H1 (cell line): ENCODE measurements around the gene ROS1. TPM values are rescaled to one million over a fixed set of nuclear protein-coding genes. Genes with fewer than 3 reads are reported as not detected.

Experiments
- CTCF ChIA-PET: fragments of 300-600 bp; sonication (Branson Sonifier 250); formaldehyde crosslinking; loops from one replicate; lab custom pipeline; 2021; ENCODE audit not compliant: partially characterized antibody; lab: Charles Lee
- POLR2A ChIA-PET: fragments of 300-600 bp; sonication (Branson Sonifier 250); formaldehyde crosslinking; loops from one replicate; lab custom pipeline; 2021; ENCODE audit warnings: inconsistent platforms; ENCODE audit not compliant: partially characterized antibody; lab: Charles Lee
- DNase-seq, 2 experiments: peaks; one replicate each; pipeline versions ENCODE4 v3.0.0 to v3.0.0-alpha.2; 2010 to 2022; ENCODE audit warnings: low spot score in 2 of 2, low read depth in 1 of 2, mixed read lengths in 1 of 2
- FAIRE-seq: peaks from 2 replicates; lab custom pipeline; 2011; peaks lifted over from hg19 to GRCh38; lab: Jason Lieb, UNC
- H2AFZ ChIP-seq: 2 replicates; pipeline ENCODE4 v1.8.1; 2012; ENCODE audit warnings: low read length, inconsistent platforms
- H2AK5ac ChIP-seq: 2 replicates; pipeline ENCODE4 v1.6.1; 2013; ENCODE audit warnings: low read depth, low read length
- H2BK120ac ChIP-seq: replicated peaks from 2 replicates; pipeline ENCODE3; 2013; ENCODE audit warnings: low read depth, low read length, inconsistent platforms
- H2BK12ac ChIP-seq: 2 replicates; pipeline ENCODE4 v1.6.1; 2013; ENCODE audit warnings: low read depth, low read length
- H2BK15ac ChIP-seq: 2 replicates; pipeline ENCODE4 v1.6.1; 2013; ENCODE audit warnings: low read length
- H2BK20ac ChIP-seq: 2 replicates; pipeline ENCODE4 v1.6.1; 2013; ENCODE audit warnings: low read length
- H2BK5ac ChIP-seq: 2 replicates; pipeline ENCODE4 v1.6.1; 2013; ENCODE audit warnings: low read depth, low read length
- H3K14ac ChIP-seq: 2 replicates; pipeline ENCODE4 v1.6.1; 2013; ENCODE audit warnings: inconsistent platforms; ENCODE audit not compliant: insufficient read length
- H3K18ac ChIP-seq: 2 replicates; pipeline ENCODE4 v1.6.1; 2013; ENCODE audit warnings: low read length; ENCODE audit errors: extremely low read depth
- H3K23ac ChIP-seq: 2 replicates; pipeline ENCODE4 v1.6.1; 2013; ENCODE audit warnings: inconsistent platforms; ENCODE audit not compliant: insufficient read length
- H3K23me2 ChIP-seq: 2 replicates; pipeline ENCODE4 v1.6.1; 2013; ENCODE audit warnings: low read depth, low read length
- H3K27ac ChIP-seq: 2 replicates; pipeline ENCODE4 v1.6.1; 2011; ENCODE audit warnings: low read depth, low read length, inconsistent platforms
- H3K27me3 ChIP-seq, 4 experiments: replicated peaks in 1 of 4; 1 replicate in 1 of 4; 2 replicates in 3 of 4; pipeline versions ENCODE4 v1.6.1 to v1.8.1; 2011 to 2013; ENCODE audit warnings: low read length in 3 of 4, mild to moderate bottlenecking in 3 of 4, inconsistent platforms in 2 of 4, mixed read lengths in 2 of 4, moderate library complexity in 1 of 4; ENCODE audit not compliant: control insufficient read depth in 3 of 4, insufficient read depth in 3 of 4; ENCODE audit errors: extremely low read depth in 1 of 4
- H3K36me3 ChIP-seq, 4 experiments: 2 replicates each; pipeline versions ENCODE4 v1.6.1 to v1.8.1; 2011 to 2013; ENCODE audit warnings: mild to moderate bottlenecking in 4 of 4, low read length in 3 of 4, moderate library complexity in 2 of 4, control low read depth in 1 of 4, inconsistent platforms in 1 of 4; ENCODE audit not compliant: insufficient read depth in 4 of 4, control insufficient read depth in 2 of 4
- H3K4ac ChIP-seq: replicated peaks from 2 replicates; pipeline ENCODE3; 2013; ENCODE audit warnings: low read length, low read depth, mixed read lengths, inconsistent platforms; ENCODE audit not compliant: insufficient read length
- H3K4me1 ChIP-seq, 4 experiments: replicated peaks in 1 of 4; 1 replicate in 1 of 4; 2 replicates in 3 of 4; pipeline versions ENCODE4 v1.6.1 to v1.8.1; 2011 to 2013; ENCODE audit warnings: low read length in 3 of 4, inconsistent platforms in 2 of 4, mixed read lengths in 1 of 4; ENCODE audit not compliant: insufficient read depth in 4 of 4, control insufficient read depth in 3 of 4
- H3K4me2 ChIP-seq, 2 experiments: 2 replicates each; pipeline versions ENCODE4 v1.6.1 to v1.8.1; 2011 to 2013; ENCODE audit warnings: low read depth in 2 of 2, low read length in 2 of 2, control low read depth in 1 of 2, inconsistent platforms in 1 of 2, mild to moderate bottlenecking in 1 of 2; ENCODE audit not compliant: insufficient read depth in 1 of 2
- H3K4me3 ChIP-seq, 4 experiments: fragments of 200-600, 300-600 bp in 1 of 4; sonication (generic), shearing (Covaris generic), sonication (Bioruptor Twin) in 1 of 4; 2 replicates each; pipeline versions ENCODE4 v1.5.1 to v1.8.1; 2011 to 2016; ENCODE audit warnings: low read length in 4 of 4, low read depth in 3 of 4, control low read depth in 2 of 4, inconsistent platforms in 2 of 4, mild to moderate bottlenecking in 2 of 4, mixed read lengths in 1 of 4, moderate library complexity in 1 of 4; ENCODE audit not compliant: insufficient read depth in 2 of 4; ENCODE audit errors: extremely low read depth in 1 of 4
- H3K56ac ChIP-seq: replicated peaks from 2 replicates; pipeline ENCODE3; 2013; ENCODE audit warnings: low read depth, mild to moderate bottlenecking, mixed read lengths, low read length, inconsistent platforms; ENCODE audit not compliant: insufficient read length
- H3K79me1 ChIP-seq: 2 replicates; pipeline ENCODE4 v1.6.1; 2013; ENCODE audit warnings: low read depth, low read length, control low read depth
- H3K79me2 ChIP-seq, 2 experiments: 2 replicates each; pipeline versions ENCODE4 v1.6.1 to v1.8.1; 2012 to 2013; ENCODE audit warnings: low read length in 2 of 2, mild to moderate bottlenecking in 2 of 2, inconsistent platforms in 1 of 2; ENCODE audit not compliant: insufficient read depth in 2 of 2, control insufficient read depth in 1 of 2
- H3K9ac ChIP-seq, 4 experiments: replicated peaks in 1 of 4; 1 replicate in 1 of 4; 2 replicates in 3 of 4; pipeline versions ENCODE4 v1.6.1 to v1.8.1; 2011 to 2013; ENCODE audit warnings: low read depth in 3 of 4, low read length in 3 of 4, control low read depth in 2 of 4, mild to moderate bottlenecking in 2 of 4, moderate library complexity in 2 of 4, inconsistent platforms in 1 of 4; ENCODE audit errors: extremely low read depth in 1 of 4
- H3K9me3 ChIP-seq, 2 experiments: 2 replicates each; pipeline versions ENCODE4 v1.6.1 to v1.8.1; 2012 to 2013; ENCODE audit warnings: mild to moderate bottlenecking in 2 of 2, moderate library complexity in 2 of 2, control low read depth in 1 of 2, inconsistent platforms in 1 of 2, low read depth in 1 of 2, low read length in 1 of 2, mixed read lengths in 1 of 2; ENCODE audit not compliant: insufficient read depth in 2 of 2
- H4K20me1 ChIP-seq, 2 experiments: replicated peaks in 1 of 2; 2 replicates each; pipeline versions ENCODE3 to v1.8.1; 2011 to 2013; ENCODE audit warnings: inconsistent platforms in 2 of 2, low read length in 2 of 2, mild to moderate bottlenecking in 1 of 2; ENCODE audit not compliant: insufficient read depth in 2 of 2, control insufficient read depth in 1 of 2
- H4K5ac ChIP-seq: 2 replicates; pipeline ENCODE4 v1.6.1; 2013; ENCODE audit warnings: low read length, low read depth, mixed read lengths, inconsistent platforms; ENCODE audit not compliant: insufficient read length
- H4K8ac ChIP-seq: 2 replicates; pipeline ENCODE4 v1.8.0; 2013; ENCODE audit warnings: mild to moderate bottlenecking, moderate library complexity, low read length, inconsistent platforms; ENCODE audit not compliant: insufficient read depth; ENCODE audit errors: extremely low read depth
- H4K91ac ChIP-seq: replicated peaks from 2 replicates; pipeline ENCODE3; 2013; ENCODE audit warnings: low read length, mixed read lengths, inconsistent platforms; ENCODE audit not compliant: insufficient read length
- CBX5 ChIP-seq: fragments of 300-800, 300-1000 bp; sonication (generic); IDR thresholded peaks from 2 replicates; pipeline ENCODE4 v1.7.1; 2016; ENCODE audit warnings: antibody characterized with exemption, low read length, low read depth
- CHD1 ChIP-seq: IDR thresholded peaks from 2 replicates; pipeline ENCODE4 v1.6.1; 2012; ENCODE audit warnings: low read depth, low read length, improper control_type of control experiment
- EZH2 ChIP-seq: fragments of 200-600 bp; sonication (generic); IDR thresholded peaks from 2 replicates; pipeline ENCODE4 v1.7.1; 2012; ENCODE audit warnings: low read depth, mild to moderate bottlenecking, moderate library complexity, low read length, inconsistent platforms; ENCODE audit not compliant: severe bottlenecking
- RBBP5 ChIP-seq: IDR thresholded peaks from 2 replicates; pipeline ENCODE4 v1.7.1; 2012; ENCODE audit warnings: low read depth, mild to moderate bottlenecking, inconsistent platforms, low read length, moderate library complexity, borderline replicate concordance
- TAF7 ChIP-seq: optimal IDR thresholded peaks from 2 replicates; pipeline ENCODE3; 2011; ENCODE audit warnings: low read depth, mild to moderate bottlenecking, inconsistent platforms, low read length, moderate library complexity, borderline replicate concordance
- YY1 ChIP-seq: IDR thresholded peaks from 2 replicates; pipeline ENCODE4 v1.6.1; 2011; ENCODE audit warnings: low read depth, mild to moderate bottlenecking, low read length
- WGBS, 2 experiments: shearing (Covaris generic) in 1 of 2; methylation state at CpG; one replicate each; pipeline versions ENCODE4 v1.1.6 to v1.1.7; 2013 to 2015; ENCODE audit warnings: low lambda C conversion rate in 2 of 2, mixed read lengths in 2 of 2, inconsistent platforms in 1 of 2, low coverage in 1 of 2, missing lambda C conversion rate in 1 of 2; ENCODE audit not compliant: insufficient replicate concordance in 2 of 2, insufficient coverage in 1 of 2, insufficient read length in 1 of 2; ENCODE audit errors: extremely low coverage in 1 of 2, missing lambda C conversion rate in 1 of 2; 5-methylcytosine and 5-hydroxymethylcytosine counted together
- polyA plus RNA-seq, 7 experiments: library from polyadenylated mRNA; depleted of rRNA in 3 of 7; stranded (reverse) in 5 of 7; unstranded in 2 of 7; fragments of >200 nt in 5 of 7; fragments of 200-250 nt in 2 of 7; gene quantifications; 1 replicate in 5 of 7; 2 replicates in 1 of 7; 4 replicates in 1 of 7; pipeline versions ENCODE4 v1.2.1 to v1.2.3, GENCODE V29; 2011 to 2013; ENCODE audit warnings: missing spikeins in 2 of 7, mixed read lengths in 2 of 7
- total RNA-seq: library from RNA; stranded (reverse); fragmentation: NEBNext Ultra II Directional; extraction: Animal tissue kit (Norgen Biotek cat#: 25700); gene quantifications from 2 replicates; pipeline ENCODE4 v1.2.1, GENCODE V29; 2021

The ROS1 gene
- total and polyA plus RNA-seq, 2 of the 8 experiments (the other 6 are each of a cell fraction or from before 2014, with no cell fraction given) = not detected

GRCh38 chr6:117345292-117345610 lies 80.5 kb downstream of the ROS1 start:
- no peaks in the 10 kb centered on the region for H3K79me2 ChIP-seq
- H3K4ac ChIP-seq = no peak overlapping the region
- H3K14ac ChIP-seq = no peak overlapping the region
- no peak overlapping the region for H4K5ac ChIP-seq
- H3K27me3 ChIP-seq = no peaks in the 10 kb centered on the region
- no peaks in the 10 kb centered on the region for H3K9me3 ChIP-seq
- H2AFZ ChIP-seq = no peak overlapping the region
- ChIA-PET POLR2A (no interaction called here), CTCF (interaction anchor here (0.8 to 1.0 kb wide), 4 partner anchors 8 to 316 kb away, joined by 3 to 5 read pairs (median 4); no protein-coding TSS in a partner anchor)
- H3K4me1 ChIP-seq = no peaks in the 10 kb centered on the region
- no peak overlapping the region for H3K4me3 ChIP-seq
- no peak overlapping the region for H2BK15ac ChIP-seq
- H2BK12ac ChIP-seq = no peak overlapping the region
- H3K9ac ChIP-seq = no peak overlapping the region
- no peak overlapping the region for H3K23ac ChIP-seq
- no peaks in the 10 kb centered on the region for H3K79me1 ChIP-seq
- H3K56ac ChIP-seq = no peak overlapping the region
- no peaks in the 10 kb centered on the region for H3K23me2 ChIP-seq
- no peak overlapping the region for H3K27ac ChIP-seq
- H3K36me3 ChIP-seq = no peaks in the 10 kb centered on the region
- H2AK5ac ChIP-seq = no peak overlapping the region
- WGBS, 2 experiments = 100% methylated on average over 2 of the region's 2 CpGs; no CpG with 5 or more reads in 1 of the 2 experiments
- no peak overlapping the region for H2BK20ac ChIP-seq
- H3K4me2 ChIP-seq = no peak overlapping the region
- H4K91ac ChIP-seq = no peak overlapping the region
- H2BK5ac ChIP-seq = no peak overlapping the region
- no peak for DNase-seq
- H4K8ac ChIP-seq = no peak overlapping the region
- no peak overlapping the region for H3K18ac ChIP-seq
- no peak overlapping the region for H2BK120ac ChIP-seq
- no peak for FAIRE-seq
- no peaks in the 10 kb centered on the region for H4K20me1 ChIP-seq
- TF ChIP-seq CBX5 (no peak), TAF7 (no peak), EZH2 (no peak), RBBP5 (no peak), YY1 (no peak), CHD1 (no peak)
